ENCODE measurements around the gene PCNX1.
"Not testable (repeated sequence)": the region's sequence is repeated elsewhere in the genome, so short reads cannot be mapped to it uniquely, and the experiment has no call there.

The PCNX1 gene

DNA sequence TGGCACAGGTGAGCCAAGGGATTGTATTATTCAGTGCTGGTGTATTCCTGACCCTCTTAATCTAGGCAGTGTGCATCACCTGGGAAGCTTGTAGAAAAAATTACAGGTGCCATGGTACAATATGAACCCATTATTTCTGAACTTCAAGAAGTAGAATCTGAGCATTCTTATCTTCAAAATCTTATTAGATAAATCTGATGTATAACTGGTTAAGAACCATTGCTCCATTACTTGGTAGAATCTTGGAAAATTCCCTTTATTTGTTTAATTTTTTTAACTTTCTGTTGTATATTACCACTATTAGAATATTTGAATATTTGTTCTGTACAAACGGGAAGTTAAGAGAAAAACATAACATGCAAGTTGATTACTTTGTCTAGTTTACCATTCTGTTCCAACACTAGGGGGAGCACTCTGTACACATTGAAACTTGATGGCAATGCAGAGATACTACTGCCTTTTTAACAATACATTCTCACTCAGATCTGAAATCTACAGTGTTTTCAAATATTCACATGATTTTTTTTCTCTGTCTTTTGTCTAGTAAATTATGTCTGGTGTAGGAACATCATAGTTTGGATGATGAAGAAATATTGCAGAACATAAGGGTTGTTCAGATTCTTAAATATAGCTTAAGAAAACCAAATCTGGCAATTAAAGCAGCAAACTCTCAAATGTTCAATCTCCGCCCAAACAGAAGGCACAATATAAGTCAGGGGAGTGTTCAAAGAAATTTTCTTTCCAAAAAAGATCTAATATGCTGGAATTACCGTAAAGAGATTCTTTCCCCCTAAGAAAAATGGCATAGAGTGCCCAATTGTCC is 196.6 kb downstream of the PCNX1 start:
- peak; percentile 54 for DNase-seq

DNA sequence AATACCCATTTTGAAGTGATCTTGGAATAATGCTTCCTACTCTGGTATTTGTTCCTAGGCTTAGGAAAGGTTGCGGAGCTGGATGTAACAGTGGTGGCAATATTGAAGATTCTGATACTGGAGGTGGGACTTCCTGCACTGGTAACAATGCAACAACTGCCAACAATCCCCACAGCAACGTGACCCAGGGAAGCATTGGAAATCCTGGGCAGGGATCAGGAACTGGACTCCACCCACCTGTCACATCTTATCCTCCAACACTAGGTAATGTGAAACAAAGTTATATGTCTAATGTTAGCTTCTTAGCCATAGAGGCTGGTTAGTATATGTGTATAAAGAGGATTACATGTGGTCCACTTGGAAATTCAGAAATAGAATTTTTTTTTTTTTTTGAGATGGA is 197.9 kb downstream of the PCNX1 start:
- DNase-seq, result no peak

DNA sequence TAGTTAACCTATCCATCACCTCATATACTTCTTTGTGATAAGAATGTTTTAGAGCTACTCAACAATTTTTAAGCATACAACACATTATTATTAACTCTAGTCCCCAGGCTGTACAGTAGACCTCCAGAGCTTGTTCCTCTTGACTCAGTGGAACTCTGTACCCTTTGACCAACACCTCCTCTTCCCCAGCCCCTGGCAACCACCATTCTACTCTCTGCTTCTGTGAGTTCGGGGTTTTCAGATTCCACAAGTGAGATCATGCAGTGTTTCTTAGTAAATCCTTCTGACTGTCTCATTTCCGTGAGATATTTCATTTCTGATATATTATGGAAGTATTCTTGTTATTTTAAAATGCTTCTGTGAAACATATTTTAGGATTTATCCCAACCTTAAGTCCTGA is 200.7 kb downstream of the PCNX1 start:
- no peak for DNase-seq

DNA sequence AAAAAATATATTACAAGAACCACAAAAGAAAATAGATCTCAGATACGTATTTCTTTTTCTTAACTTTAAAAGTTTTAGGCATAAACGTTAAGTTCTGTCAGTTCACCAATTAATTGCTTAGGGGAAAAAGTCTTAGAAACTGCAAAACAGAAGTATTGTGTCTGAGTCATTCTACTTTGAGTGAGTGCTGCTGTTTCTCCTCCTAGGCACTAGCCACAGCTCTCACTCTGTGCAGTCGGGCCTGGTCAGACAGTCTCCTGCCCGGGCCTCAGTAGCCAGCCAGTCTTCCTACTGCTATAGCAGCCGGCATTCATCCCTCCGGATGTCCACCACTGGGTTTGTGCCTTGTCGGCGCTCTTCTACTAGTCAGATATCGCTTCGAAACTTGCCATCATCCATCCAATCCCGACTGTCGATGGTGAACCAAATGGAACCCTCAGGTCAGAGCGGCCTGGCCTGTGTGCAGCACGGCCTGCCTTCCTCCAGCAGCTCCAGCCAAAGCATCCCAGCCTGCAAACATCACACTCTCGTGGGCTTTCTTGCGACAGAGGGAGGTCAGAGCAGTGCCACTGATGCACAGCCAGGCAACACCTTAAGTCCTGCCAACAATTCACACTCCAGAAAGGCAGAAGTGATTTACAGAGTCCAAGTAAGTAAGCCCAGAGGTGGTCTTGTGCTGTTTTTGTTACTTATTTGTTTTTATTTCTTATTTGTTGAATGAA is 201.3 kb downstream of the PCNX1 start:
- no peak for DNase-seq

DNA sequence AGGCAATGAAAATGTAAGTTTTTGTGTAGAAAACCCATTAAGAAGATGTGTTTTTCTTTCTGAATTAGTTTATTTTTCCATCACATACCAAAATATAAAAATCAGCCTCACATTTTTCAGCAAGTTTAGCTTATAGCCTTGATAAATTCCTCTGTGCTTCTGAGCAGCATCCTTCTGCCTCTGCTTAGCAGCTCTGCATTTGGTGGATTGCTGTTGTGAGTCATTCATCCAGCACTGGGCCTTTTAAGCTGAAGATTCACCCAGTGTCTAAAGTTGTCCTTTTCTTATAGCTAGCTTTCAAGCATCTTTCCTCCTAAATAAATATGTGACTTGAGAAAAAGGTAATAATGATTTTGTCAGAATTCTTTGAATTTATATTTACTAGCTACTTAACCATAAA is 206.1 kb downstream of the PCNX1 start:
- no peak for DNase-seq

DNA sequence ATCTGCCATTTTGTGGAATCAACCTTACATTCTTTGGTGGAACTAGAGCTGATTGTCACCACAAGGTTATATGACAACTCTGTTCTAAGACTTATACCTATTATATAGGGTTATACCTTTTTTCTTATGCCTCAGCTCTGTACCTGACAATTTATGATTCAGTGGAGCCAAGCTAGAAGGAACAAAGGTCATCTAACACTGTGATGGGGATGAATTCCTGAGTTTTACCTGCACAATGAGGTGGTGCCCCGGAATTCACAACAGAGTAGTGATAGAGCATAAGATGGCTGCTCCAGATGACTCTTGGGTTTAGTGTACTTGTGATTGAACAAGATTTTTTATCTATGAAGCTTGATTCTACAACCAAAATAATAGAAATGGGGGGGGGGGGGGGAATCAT is 207.3 kb downstream of the PCNX1 start:
- DNase-seq, result no peak

DNA sequence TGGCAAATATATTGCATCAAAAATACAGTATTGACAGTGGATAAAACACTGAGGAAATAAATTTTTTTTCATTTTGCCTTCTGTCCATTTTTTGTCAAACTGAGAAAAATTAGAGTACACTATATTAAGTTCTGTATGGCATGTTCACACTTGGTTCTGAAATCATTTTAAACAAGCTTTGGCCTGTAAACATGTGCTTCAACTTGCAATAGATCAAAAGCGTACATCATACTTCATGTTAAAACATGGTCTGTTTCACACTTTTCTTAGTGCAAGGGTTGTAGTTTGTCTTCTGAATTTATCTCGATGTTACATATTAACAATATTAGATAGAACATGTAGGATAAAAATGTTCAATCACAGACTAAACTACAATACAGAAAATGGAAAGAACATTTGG is 208.0 kb downstream of the PCNX1 start:
- no peak for DNase-seq

DNA sequence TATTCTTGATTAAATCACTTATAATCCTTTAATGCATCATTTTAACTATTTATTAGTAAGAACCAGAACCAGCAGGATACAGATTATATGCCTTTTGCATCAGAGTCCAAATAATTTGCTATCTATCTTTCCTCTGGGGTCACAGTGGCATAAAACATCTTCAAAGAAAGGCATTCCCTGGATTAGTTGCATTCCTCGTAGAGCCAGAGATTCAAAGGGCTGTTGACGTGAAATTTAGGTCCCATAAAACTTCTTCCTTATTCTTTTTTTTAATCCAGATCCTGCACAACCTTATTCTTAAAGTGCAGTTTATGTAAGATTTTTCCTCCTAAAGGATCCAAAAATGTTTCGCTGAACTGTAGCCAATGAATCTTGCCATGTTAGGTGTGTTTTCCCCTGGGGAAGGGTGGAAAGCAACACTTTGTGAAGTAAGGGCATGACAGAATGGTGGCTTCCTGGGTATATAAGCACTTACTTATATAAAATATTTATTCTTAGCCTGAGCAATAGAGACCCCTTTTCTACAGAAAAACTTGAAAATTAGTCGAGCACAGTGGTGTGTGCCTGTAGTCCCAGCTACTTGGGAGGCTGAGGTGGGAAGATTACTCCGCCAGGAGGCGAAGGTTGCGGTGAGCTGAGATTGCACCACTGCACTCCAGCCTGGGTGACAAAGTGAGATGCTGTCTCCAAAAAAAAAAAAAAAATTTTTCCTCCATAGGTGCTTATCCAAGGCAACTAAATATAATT is 208.7 kb downstream of the PCNX1 start:
- no peak for DNase-seq

DNA sequence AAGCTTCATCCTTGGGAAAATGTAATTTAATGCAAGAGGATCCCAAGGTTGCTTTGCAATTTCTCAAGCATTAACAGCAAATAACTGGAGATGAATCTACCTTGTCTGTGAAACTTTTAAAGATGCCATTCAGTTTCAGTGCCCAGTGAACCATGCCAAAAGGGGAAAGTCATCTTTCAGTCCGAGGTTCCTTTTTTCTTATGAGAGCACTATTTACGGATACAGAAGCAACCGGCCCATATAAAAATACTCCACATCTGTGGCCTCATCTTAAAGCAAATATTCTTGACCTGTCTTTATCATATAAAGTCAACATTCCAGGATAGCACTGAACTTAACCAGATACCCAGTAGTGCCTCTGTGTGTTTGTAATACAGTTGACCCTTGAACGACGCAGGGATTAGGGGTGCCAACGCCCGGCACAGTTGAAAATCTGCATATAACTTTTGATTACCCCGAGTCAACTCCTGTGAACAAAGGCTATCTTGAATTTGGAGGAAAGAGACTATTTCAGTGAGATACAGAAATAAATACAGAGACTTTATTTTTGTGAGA is 209.4 kb downstream of the PCNX1 start:
- DNase-seq, result no peak

DNA sequence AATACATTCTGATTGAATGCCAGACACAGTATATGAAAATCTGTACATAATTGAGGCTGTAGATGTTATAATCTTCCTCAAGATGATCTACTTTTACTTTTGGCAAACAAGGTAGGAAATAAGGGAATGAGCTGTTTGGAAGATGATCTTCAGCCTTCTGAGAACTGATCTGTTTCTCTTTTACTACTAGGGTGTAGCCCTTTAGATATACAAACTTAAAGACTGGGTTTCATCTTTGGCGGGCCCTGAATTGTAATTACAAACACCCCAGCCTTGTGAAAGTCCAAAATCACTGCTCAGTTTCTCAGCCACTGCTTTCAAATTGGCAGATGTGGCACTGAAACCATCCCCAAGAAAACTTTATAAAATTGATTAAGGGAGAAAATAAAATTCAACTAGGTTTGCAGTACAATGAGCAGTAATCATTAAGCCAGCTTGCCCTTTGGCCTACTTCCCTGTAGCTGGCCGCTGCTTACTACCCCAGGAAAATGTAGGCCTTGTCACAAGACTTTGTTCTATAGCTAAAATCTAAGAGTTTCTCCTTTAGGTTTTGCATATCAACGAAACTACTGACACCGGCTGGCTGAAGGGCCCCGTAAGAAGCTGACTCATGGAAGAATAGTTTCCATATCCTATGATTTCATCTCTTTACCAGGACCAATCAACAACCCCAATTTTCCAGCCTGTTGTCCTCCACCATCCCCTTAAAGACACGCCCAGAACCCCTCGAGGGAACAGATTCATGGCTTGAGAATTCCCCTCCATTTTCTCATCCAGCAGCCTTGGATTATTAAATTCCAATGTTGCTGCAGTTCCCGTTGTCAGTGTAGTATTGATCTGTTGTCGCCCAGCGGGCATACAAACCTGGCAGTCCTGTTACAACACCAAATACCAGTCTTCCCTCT is 210.8 kb downstream of the PCNX1 start:
- no peak for DNase-seq

DNA sequence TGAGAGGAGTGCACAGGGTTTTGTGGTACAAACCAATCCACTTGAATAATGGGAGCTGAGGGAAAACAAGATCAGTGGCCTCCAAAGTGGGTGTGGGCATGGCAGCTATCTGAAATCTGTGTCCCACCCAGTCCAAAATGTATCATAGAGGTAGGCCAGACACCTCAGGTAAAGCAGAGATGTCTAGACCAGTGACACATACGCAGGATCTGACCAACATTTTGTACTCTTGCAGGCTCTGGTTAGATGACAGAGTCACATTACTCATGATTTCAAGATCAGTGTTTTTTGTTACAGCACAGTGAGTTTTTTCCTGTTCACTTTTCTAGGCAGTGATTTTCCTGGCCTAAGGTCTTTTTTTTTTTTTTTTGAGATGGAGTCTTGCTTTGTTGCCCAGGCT is 211.8 kb downstream of the PCNX1 start:
- DNase-seq, result no peak

DNA sequence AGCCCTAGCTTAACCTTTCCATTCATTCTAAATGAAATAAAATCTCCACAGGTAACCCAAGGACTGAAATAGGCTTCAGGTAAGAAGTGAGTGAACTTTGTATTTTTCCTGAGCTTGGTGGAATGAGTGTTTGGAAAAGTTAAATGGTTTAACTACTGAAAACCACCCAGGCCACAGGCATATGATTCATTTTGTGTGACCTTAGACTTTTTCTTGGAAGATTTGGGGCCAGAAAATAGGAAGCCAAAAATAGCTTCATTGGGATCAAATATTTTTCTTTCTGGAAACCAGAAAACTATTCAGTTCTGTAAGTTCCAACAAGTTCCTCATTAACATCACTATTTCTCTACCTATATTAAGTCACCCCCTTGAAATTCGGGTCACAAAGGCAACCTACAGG is 212.6 kb downstream of the PCNX1 start:
- DNase-seq, result no peak

DNA sequence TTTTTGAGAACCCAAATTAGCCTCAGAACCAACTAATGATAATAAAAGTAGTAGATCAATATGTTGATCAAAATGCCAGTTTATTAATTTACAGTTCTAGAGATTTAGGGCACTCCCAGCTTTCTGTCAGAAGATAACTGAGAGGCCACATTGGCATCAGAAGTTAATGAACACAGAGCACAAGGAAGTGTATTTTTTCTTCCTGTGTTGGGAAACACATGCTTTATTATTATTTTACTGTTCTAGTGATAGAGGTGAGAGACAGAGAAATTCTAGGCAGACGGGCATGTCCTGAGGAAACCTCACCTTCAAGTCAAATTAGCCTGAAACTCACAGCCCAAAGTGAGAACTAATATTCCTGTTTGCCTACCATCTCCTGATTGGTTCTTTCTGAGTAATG is 213.7 kb downstream of the PCNX1 start:
- no peak for DNase-seq

DNA sequence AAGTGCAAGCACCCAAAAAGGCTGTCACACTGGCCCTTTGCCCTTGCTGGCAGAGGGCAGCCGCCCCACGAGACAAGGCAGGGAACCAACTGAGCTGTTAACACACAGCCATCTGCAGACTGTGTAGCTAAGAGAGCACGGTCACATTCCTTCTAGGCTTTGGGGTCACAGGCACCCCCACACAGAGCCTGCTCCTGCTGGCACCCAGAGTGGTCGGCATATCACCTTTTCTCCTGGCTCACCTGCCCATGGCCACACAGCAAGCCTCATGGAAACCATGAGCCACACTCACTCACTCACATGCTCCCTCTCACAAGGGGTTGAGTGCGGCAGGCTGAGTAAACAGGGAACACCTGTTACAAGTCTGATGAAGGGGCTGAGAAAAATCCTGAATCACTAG is 214.5 kb downstream of the PCNX1 start:
- no peak for DNase-seq

DNA sequence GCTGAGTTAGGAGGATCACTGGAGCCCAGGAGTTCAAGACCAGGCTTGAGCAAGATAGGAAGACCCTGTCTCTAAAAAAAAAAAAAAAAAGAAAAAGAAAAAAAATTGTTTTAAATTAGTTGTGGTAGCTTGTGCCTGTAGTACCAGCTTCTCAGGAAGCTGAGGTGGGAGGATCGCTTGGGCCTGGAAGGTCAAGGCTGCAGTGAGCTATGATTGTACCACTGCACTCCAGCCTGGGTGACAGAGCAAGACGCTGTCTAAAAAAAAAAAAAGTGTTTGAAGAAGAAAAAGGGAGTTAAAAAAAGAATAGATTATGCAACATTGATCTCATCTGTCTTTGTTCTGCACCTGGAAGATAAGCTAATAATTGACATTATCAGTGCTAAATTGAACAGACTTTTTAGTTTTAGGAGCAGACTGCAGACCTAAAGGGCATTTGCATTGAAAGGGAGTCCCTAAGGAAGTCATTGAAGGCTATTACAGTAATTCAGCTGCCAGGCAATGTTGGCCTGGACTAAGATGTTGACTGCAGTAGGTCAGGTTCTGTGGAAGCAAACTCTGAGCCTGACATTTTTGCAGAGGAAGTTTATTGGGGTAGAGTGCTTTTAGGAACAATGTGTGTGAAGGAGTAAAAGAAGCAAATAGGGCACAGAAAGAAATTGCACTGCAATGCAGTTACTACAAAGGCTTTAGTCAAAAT is 215.8 kb downstream of the PCNX1 start:
- no peak for DNase-seq

DNA sequence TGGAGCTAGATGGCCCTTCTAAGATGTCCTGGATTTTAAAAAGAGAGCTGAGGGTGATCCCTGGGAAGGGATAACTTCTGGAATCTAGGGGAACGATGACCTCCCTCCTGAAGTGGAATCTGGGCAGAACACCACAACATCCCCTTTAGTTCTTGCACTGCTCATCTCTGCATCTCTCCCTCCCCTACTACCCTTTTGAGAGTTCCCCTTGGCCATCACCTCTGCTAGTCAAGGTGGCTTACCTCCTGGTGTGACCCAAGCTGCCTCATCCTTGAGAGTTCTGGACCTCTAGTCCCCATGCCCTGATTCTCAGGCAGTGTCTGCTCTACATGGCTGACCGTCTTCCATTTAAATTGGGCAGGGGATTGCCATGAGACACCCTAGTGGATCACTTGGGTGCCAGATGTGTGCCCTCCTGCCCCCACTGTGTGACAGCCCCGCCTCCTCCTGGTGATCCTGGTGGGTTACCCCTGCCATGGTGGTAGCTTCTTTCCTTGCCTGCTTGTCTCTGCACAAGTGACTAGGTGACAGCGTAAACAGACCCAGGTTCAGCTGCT is 216.4 kb downstream of the PCNX1 start:
- no peak for DNase-seq

DNA sequence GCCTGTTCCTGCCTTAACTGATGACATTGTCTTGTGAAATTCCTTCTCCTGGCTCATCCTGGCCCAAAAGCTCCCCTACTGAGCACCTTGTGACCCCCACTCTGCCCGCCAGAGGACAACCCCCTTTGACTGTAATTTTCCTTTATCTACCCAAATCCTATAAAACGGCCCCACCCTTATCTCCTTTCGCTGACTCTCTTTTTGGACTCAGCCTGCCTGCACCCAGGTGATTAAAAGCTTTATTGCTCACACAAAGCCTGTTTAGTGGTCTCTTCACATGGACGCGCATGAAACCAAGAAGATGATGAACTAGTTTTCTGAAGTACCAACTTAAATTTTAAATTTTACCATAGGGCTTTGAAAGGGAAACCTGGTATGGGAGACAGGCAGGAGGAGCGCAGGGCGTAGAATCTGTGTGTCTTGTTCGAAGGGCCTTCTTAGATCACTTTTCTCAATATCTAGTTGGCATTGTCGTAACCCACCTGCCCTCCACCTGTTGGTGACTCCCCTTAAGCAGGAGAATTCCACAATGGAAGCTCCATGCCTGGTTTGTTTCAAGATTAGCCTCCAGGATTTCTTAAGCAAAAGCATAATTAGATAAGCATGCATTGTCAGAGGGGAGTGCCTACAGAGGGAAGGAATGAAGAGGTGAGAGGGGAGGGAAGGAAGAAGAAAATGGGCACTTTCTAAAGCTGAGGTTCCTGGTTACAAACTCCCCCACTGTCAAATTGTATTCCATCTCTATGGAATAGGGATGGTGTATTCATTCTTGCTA is 222.6 kb downstream of the PCNX1 start:
- not testable (repeated sequence) for DNase-seq

DNA sequence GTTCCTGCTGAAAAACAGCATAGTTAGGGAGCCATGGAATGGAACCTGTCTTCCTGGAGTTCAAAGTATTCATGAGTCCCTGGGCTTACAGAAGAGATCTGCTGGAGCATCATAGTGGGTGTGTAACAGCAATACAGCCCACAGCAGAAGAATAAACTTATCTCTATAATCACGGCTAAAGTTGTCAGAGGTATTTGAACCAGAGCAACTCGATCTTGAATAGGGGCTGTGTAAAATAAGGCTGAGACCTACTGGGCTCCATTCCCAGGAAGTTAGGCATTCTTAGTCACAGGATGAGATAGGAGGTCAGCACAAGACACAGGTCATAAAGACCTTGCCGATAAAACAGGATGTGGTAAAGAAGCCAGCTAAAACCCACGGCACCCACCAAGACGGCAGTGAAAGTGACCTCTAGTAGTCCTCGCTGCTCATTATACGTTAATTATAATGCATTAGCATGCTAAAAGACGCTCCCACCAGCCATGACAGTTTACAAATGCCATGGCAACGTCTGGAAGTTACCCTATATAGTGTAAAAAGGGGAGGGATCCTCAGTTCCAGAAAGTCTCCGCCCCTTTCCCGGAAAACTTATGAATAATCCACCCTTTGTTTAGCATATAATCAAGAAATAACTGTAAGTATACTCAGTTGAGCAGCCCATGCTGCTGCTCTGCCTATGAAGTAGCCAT is 223.4 kb downstream of the PCNX1 start:
- DNase-seq, result no peak

DNA sequence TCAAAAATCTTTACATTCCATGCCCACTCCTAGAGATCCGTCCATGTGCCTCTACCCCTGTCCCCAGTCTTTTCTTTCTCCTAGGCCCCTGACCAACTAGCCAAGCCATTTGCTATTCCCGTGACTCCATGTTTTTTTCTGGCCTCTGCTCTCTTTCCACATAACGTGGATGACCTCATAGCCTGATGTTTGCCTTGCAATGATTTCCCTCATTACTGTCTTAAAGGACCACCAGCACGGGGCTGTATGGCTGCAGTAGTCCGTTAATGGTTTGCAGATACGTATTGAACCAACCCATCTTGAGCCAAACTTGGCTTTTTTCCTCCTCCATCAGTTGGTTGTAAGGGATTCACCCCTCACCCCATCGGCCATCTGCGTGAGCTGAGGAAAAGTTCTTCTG is 226.0 kb downstream of the PCNX1 start:
- DNase-seq, result no peak

DNA sequence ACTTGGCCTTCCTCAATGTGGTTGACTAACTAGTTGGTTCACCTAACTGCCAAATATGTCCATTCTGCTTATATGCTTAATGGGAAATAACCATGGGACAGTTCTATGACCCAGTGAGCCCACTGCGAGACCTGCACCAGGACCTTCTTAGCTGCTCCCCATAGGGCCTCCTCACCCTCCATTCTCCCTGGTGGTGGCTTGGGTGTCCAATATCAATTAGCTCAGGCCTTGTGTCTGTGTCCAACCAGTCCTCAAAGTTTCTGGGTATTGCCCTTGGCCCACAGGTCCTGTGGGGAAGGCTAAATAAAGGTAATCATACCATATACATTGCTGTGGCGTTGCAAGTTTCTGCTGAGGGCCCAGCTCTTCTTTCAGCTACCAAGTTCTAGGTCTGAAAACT is 228.2 kb downstream of the PCNX1 start:
- no peak for DNase-seq

Measured in NCI-H345 (cell line).